ENCODE data around the gene ZSCAN18. TPM values are rescaled to one million over a fixed set of nuclear protein-coding genes. Genes with fewer than 3 reads are reported as not detected.

ZSCAN18 gene
- total RNA-seq, 1 experiment from 2014 or later: not detected

GRCh38 chr19:58091251-58091995 lies 6.6 kb downstream of the ZSCAN18 start:
- TF ChIP-seq CTCF (IDR thresholded peaks at IDR 0.05; ENCODE audit: unreplicated experiment): no peak
- CTCF ChIA-PET: interaction anchor here (0.6 to 1.0 kb wide), 2 partner anchors 13 to 14 kb away, joined by 3 to 5 read pairs; no protein-coding TSS in a partner anchor
- H3K4me3 Mint-ChIP-seq (ENCODE audit: unreplicated experiment): no peak overlapping the region
- no peak overlapping the region for H3K27ac Mint-ChIP-seq (ENCODE audit: low read depth, unreplicated experiment)
- BruUV-seq (replicated peaks): no TSS peak
- no peaks in the 10 kb centered on the region for H3K27me3 Mint-ChIP-seq (ENCODE audit: insufficient read depth, unreplicated experiment)
- peaks cover 8% of the 10 kb centered on the region for H3K9me3 Mint-ChIP-seq (ENCODE audit: unreplicated experiment)
- H3K36me3 Mint-ChIP-seq (ENCODE audit: insufficient read depth, unreplicated experiment): no peaks in the 10 kb centered on the region
- no peaks in the 10 kb centered on the region for H3K4me1 Mint-ChIP-seq (ENCODE audit: insufficient read depth, unreplicated experiment)
- intact Hi-C loops (cut with micrococcal nuclease): no loop called here
- no peak for DNase-seq (ENCODE audit: unreplicated experiment)
- POLR2A ChIA-PET: interaction anchor here (0.6 kb wide), 1 partner anchor 38 kb away, joined by 3 read pairs; no protein-coding TSS in a partner anchor

- no peak for TF ChIP-seq CTCF (IDR thresholded peaks at IDR 0.05; ENCODE audit: unreplicated experiment)
- intact Hi-C loops (cut with micrococcal nuclease): no loop called here
- no TSS peak for BruUV-seq (replicated peaks)
- H3K9me3 Mint-ChIP-seq (ENCODE audit: unreplicated experiment): peaks cover 8% of the 10 kb centered on the region
- H3K4me1 Mint-ChIP-seq (ENCODE audit: insufficient read depth, unreplicated experiment): no peaks in the 10 kb centered on the region
- H3K36me3 Mint-ChIP-seq (ENCODE audit: insufficient read depth, unreplicated experiment): no peaks in the 10 kb centered on the region
- POLR2A ChIA-PET: no interaction called here
- H3K27ac Mint-ChIP-seq (ENCODE audit: low read depth, unreplicated experiment): no peak overlapping the region
- no peak for DNase-seq (ENCODE audit: unreplicated experiment)
- CTCF ChIA-PET: no interaction called here
- H3K27me3 Mint-ChIP-seq (ENCODE audit: insufficient read depth, unreplicated experiment): no peaks in the 10 kb centered on the region
- no peak overlapping the region for H3K4me3 Mint-ChIP-seq (ENCODE audit: unreplicated experiment)
Observed at GRCh38 chr19:58089846-58090245, 8.2 kb downstream of the ZSCAN18 start.

- no peak for DNase-seq (ENCODE audit: unreplicated experiment)
- no peaks in the 10 kb centered on the region for H3K36me3 Mint-ChIP-seq (ENCODE audit: insufficient read depth, unreplicated experiment)
- no peaks in the 10 kb centered on the region for H3K27me3 Mint-ChIP-seq (ENCODE audit: insufficient read depth, unreplicated experiment)
- H3K4me3 Mint-ChIP-seq (ENCODE audit: unreplicated experiment): no peak overlapping the region
- no peak overlapping the region for H3K27ac Mint-ChIP-seq (ENCODE audit: low read depth, unreplicated experiment)
- intact Hi-C loops (cut with micrococcal nuclease): no loop called here
- no peaks in the 10 kb centered on the region for H3K4me1 Mint-ChIP-seq (ENCODE audit: insufficient read depth, unreplicated experiment)
- BruUV-seq (replicated peaks): no TSS peak
- ChIA-PET POLR2A (no interaction called here), CTCF (no interaction called here)
- no peak for TF ChIP-seq CTCF (IDR thresholded peaks at IDR 0.05; ENCODE audit: unreplicated experiment)
- peaks cover 5% of the 10 kb centered on the region for H3K9me3 Mint-ChIP-seq (ENCODE audit: unreplicated experiment)
Observed at GRCh38 chr19:58088521-58089052, 9.4 kb downstream of the ZSCAN18 start.

GRCh38 chr19:58086825-58087710 lies 11.0 kb downstream of the ZSCAN18 start:
- no TSS peak for BruUV-seq (replicated peaks)
- H3K36me3 Mint-ChIP-seq (ENCODE audit: insufficient read depth, unreplicated experiment): no peaks in the 10 kb centered on the region

More at GRCh38 chr19:58086825-58087710, 11.0 kb downstream of the ZSCAN18 start:
- H3K27me3 Mint-ChIP-seq (ENCODE audit: insufficient read depth, unreplicated experiment): no peaks in the 10 kb centered on the region
- no peak overlapping the region for H3K4me3 Mint-ChIP-seq (ENCODE audit: unreplicated experiment)
- intact Hi-C loops (cut with micrococcal nuclease): no loop called here
- H3K27ac Mint-ChIP-seq (ENCODE audit: low read depth, unreplicated experiment): no peak overlapping the region
- H3K4me1 Mint-ChIP-seq (ENCODE audit: insufficient read depth, unreplicated experiment): no peaks in the 10 kb centered on the region
- CTCF ChIA-PET: interaction anchor here (0.6 kb wide), 1 partner anchor 681 kb away, joined by 3 read pairs; no protein-coding TSS in a partner anchor
- no peaks in the 10 kb centered on the region for H3K9me3 Mint-ChIP-seq (ENCODE audit: unreplicated experiment)
- POLR2A ChIA-PET: no interaction called here
- DNase-seq (ENCODE audit: unreplicated experiment): no peak
- TF ChIP-seq CTCF (IDR thresholded peaks at IDR 0.05; ENCODE audit: unreplicated experiment): no peak
